Testis (tissue), 3 donors: ENCODE data around the gene ATP6V1G3. TPM values are rescaled to one million over a fixed set of nuclear protein-coding genes. Genes with fewer than 3 reads are reported as not detected.

Experiments used
- DNase-seq: peaks from one replicate; pipeline ENCODE4 v3.0.0-alpha.2; 2019
- H3K27ac ChIP-seq, 2 donors: fragments of 200-600 bp; sonication (generic); one replicate each; pipeline ENCODE4 v1.5.1; 2019
- H3K27me3 ChIP-seq: fragments of 200-600 bp; sonication (generic); one replicate; pipeline ENCODE4 v1.5.1; 2019
- H3K36me3 ChIP-seq: fragments of 200-600 bp; sonication (generic); one replicate; pipeline ENCODE4 v1.5.1; 2017; ENCODE audit warnings: low read depth; ENCODE audit errors: missing control alignments
- H3K4me1 ChIP-seq: fragments of 200-600 bp; sonication (generic); one replicate; pipeline ENCODE4 v1.5.1; 2019
- H3K4me3 ChIP-seq, 2 donors: fragments of 200-600 bp; sonication (generic); one replicate each; pipeline ENCODE4 v1.5.1; 2017 to 2019
- H3K9me3 ChIP-seq: fragments of 200-600 bp; sonication (generic); one replicate; pipeline ENCODE4 v1.5.1; 2017
- POLR2A ChIP-seq: fragments of 450-650 bp; IDR thresholded peaks from one replicate; pipeline ENCODE4 v1.6.1; 2017; ENCODE audit warnings: antibody characterized with exemption, mild to moderate bottlenecking, moderate library complexity
- WGBS, 2 donors: methylation state at CpG; one replicate each; pipeline ENCODE4 v1.1.5; 2018; 5-methylcytosine and 5-hydroxymethylcytosine counted together
- intact Hi-C: fragments of 100-400 bp; cut with DNase I; formaldehyde crosslinking; loops from one replicate; pipeline ENCODE4 v1.15.1; 2023; ENCODE audit warnings: low total_unique reads
- polyA plus RNA-seq: library from polyadenylated mRNA; stranded (reverse); fragments of 350-450 nt; fragmentation: Illumina TruSeq; extraction: RNeasy Lipid Tissue Mini Kit (QIAGEN cat#74804); gene quantifications from one replicate; pipeline ENCODE4 v1.2.3, GENCODE V29; 2014; ENCODE audit warnings: low read depth, low replicate concordance; ENCODE audit not compliant: insufficient read depth
- total RNA-seq, 2 donors: library from RNA; depleted of rRNA; stranded (reverse); fragments of >200 nt; gene quantifications; one replicate each; pipeline ENCODE4 v1.2.3, GENCODE V29; 2016
- TF ChIP-seq, protein P1 (sequence below), 3 experiments: fragments of 450-650 bp in 2 of 3; fragments of 200-600 bp in 1 of 3; sonication (generic) in 1 of 3; IDR thresholded peaks; one replicate each; pipeline ENCODE4 v1.5.1; 2016 to 2019; ENCODE audit warnings: antibody characterized with exemption in 3 of 3, mild to moderate bottlenecking in 2 of 3, moderate library complexity in 1 of 3

Gene ATP6V1G3
- total and polyA plus RNA-seq, 3 donors from 2014 or later: not detected

DNA sequence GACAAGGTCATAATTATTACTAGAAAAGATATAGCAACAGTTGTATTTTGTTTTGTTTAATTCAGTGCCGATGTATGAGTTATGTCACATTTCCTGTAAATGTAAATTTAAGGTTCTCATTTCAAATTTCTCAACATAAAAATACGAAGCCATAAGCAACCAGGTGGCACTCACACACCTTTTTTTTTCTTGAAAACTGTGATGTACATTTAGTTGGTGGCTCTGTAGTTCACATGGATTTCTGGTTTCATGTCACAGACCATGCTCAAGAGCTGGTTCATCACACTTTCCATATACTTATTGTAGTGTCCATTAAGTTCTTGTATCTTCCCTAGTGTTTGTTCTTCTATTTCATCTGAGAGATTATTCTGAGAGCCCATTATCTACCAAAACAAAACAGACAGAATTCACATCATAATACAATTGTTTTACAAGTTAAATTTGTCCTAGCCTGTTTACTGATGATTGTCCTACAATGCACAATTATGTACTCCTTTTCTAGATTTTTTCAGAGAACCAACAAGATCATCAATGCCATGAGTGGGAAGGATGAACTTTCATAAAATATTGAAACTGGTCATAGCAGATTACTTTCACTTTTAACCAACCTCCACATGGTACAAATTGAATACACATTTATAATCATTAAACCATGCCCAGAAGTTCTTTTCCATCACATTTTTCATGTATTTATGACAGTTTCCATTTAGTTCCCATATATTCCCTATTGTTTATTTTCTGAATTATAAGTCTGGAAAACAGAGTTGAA lies 17.1 kb downstream of the ATP6V1G3 start:
- Histone ChIP-seq H3K9me3 (no peaks in the 10 kb centered on the region), H3K36me3 (no peaks in the 10 kb centered on the region), H3K27me3 (no peaks in the 10 kb centered on the region), H3K27ac (no peak overlapping the region), H3K4me3 (no peak overlapping the region), H3K4me1 (no peaks in the 10 kb centered on the region)
- 77 to 81% methylated on average over 2 of the region's 2 CpGs for WGBS, 2 donors
- DNase-seq: no peak
- TF ChIP-seq POLR2A: no peak
- TF ChIP-seq, protein P1, sequence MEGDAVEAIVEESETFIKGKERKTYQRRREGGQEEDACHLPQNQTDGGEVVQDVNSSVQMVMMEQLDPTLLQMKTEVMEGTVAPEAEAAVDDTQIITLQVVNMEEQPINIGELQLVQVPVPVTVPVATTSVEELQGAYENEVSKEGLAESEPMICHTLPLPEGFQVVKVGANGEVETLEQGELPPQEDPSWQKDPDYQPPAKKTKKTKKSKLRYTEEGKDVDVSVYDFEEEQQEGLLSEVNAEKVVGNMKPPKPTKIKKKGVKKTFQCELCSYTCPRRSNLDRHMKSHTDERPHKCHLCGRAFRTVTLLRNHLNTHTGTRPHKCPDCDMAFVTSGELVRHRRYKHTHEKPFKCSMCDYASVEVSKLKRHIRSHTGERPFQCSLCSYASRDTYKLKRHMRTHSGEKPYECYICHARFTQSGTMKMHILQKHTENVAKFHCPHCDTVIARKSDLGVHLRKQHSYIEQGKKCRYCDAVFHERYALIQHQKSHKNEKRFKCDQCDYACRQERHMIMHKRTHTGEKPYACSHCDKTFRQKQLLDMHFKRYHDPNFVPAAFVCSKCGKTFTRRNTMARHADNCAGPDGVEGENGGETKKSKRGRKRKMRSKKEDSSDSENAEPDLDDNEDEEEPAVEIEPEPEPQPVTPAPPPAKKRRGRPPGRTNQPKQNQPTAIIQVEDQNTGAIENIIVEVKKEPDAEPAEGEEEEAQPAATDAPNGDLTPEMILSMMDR (IDR thresholded peaks at IDR 0.05): no peak
- intact Hi-C loops: no loop called here

DNA sequence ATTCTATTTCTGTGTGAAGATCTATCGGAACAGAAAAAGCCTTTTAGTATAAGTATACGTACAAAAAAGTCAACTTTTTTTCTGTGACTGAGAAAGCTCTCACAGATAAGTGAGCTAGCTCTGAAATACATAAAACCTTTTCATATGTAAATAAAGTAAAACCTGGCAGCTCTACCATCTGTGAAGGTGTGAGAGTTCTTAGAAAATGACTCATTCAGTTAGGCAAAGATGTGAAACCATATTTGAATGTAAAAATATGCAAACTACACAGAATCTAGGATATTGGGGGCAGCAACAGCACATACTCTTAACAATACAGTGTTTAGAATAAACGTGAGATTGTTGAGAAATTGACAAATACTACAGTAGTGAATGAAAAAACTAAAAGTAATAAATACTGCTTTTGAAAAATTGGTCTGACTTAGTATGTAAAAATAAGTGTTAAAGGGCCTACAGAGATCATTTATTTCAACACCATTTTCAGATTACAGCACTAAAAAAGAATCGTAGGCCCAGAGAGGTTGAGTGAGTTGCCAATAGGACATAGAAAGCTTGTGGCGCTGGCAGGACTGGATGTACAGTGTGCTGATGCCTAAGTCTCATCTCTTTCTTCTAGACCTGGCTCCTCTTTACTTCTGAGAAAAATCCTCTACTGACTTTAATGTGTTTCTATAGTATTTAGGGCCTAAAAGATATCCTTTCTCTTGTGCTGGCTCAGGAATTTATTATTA lies 19.8 kb downstream of the ATP6V1G3 start:
- no peaks in the 10 kb centered on the region for H3K36me3 ChIP-seq
- H3K4me1 ChIP-seq: no peaks in the 10 kb centered on the region
- 88 to 90% methylated on average over 5 of the region's 5 CpGs for WGBS, 2 donors
- intact Hi-C loops: no loop called here
- H3K9me3 ChIP-seq: no peaks in the 10 kb centered on the region
- no peak for DNase-seq
- no peak overlapping the region for H3K27ac ChIP-seq
- TF ChIP-seq, protein P1 (IDR thresholded peaks at IDR 0.05): no peak
- no peak for TF ChIP-seq POLR2A
- H3K4me3 ChIP-seq: no peak overlapping the region
- no peaks in the 10 kb centered on the region for H3K27me3 ChIP-seq

DNA sequence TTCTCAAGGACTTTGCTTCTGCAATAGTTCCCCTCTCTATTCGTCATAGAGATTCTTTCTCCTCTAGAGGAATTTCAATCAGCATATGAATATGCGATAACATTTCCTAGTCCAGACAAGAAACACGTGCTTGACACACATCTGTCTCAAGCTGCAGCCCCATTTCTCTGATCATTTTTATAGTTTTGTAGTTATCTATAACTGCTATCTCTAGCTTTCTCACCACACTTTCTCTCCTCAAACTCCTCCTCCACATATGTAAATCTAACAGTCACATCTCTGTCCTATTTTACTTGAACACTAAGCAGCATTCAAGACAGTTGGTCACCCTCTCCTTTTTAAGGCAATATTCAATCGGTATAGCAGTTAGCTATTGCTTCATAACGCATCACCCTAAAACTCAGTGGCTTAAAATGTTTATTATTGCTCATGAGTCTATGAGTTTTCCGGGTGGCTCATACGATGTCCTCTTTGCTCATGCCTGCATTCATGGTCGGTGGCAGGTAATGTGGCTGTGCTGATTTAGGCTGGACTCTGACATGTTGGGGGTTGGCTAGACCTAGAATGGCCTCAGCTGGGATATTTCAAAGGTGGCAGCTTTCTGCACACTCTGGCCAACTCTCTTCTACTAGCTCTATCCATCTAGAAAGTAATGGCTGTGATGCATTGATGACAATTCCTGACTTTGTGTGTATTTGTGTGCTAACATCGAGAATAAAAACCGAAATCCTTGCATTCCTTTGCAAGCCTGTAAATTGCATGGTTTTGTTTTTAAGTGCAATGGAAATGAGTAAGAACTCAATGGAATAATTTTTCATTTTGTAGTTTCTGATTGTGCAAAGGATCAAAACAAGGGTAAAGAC lies 20.6 kb downstream of the ATP6V1G3 start:
- H3K9me3 ChIP-seq: no peaks in the 10 kb centered on the region
- H3K27me3 ChIP-seq: no peaks in the 10 kb centered on the region
- H3K36me3 ChIP-seq: no peaks in the 10 kb centered on the region
- no peaks in the 10 kb centered on the region for H3K4me1 ChIP-seq
- DNase-seq: no peak
- TF ChIP-seq, protein P1 (IDR thresholded peaks at IDR 0.05): no peak
- TF ChIP-seq POLR2A: no peak
- 88 to 90% methylated on average over 10 of the region's 10 CpGs for WGBS, 2 donors
- no peak overlapping the region for H3K4me3 ChIP-seq
- intact Hi-C loops: no loop called here
- no peak overlapping the region for H3K27ac ChIP-seq

GRCh38 chr1:198517623-198518199 lies 22.8 kb downstream of the ATP6V1G3 start:
- Histone ChIP-seq H3K27ac (no peak overlapping the region), H3K4me1 (no peaks in the 10 kb centered on the region), H3K4me3 (no peak overlapping the region), H3K9me3 (no peaks in the 10 kb centered on the region), H3K27me3 (no peaks in the 10 kb centered on the region), H3K36me3 (no peaks in the 10 kb centered on the region)
- intact Hi-C loops: no loop called here
- no peak for DNase-seq
- TF ChIP-seq, protein P1 (IDR thresholded peaks at IDR 0.05): no peak
- TF ChIP-seq POLR2A: no peak
